Kidney epithelial cell (primary cell): Measurements from ENCODE around the gene SPRR1B. TPM values are rescaled to one million over a fixed set of nuclear protein-coding genes. Genes with fewer than 3 reads are reported as not detected.
"Not testable (repeated sequence)": the region's sequence is repeated elsewhere in the genome, so short reads cannot be mapped to it uniquely, and the experiment has no call there.

ENCODE experiments used
- DNase-seq: peaks from one replicate; pipeline ENCODE4 v3.0.0-alpha.2; 2010; ENCODE audit warnings: low read depth
- H3K27me3 ChIP-seq: 2 replicates; pipeline ENCODE4 v1.6.0; 2011; ENCODE audit warnings: low read length; ENCODE audit not compliant: control insufficient read depth, insufficient read depth
- H3K36me3 ChIP-seq: 2 replicates; pipeline ENCODE4 v1.5.1; 2011; ENCODE audit warnings: low read length; ENCODE audit not compliant: control insufficient read depth, insufficient read depth
- H3K4me3 ChIP-seq: 2 replicates; pipeline ENCODE4 v1.5.1; 2011; ENCODE audit warnings: low read depth, mild to moderate bottlenecking, control low read depth, low read length
- total RNA-seq: library from RNA; depleted of rRNA; stranded (reverse); fragments of >200 nt; gene quantifications from 2 replicates; pipeline ENCODE4 v1.2.3, GENCODE V29; 2015
- TF ChIP-seq, protein P1 (sequence below): IDR thresholded peaks from 2 replicates; pipeline ENCODE4 v1.5.1; 2011; ENCODE audit warnings: mild to moderate bottlenecking, moderate library complexity, low read length, control low read depth, inconsistent platforms; ENCODE audit not compliant: insufficient read depth, poor library complexity, severe bottlenecking

Gene SPRR1B
- total RNA-seq, 1 donor from 2014 or later = 0.63 TPM

DNA sequence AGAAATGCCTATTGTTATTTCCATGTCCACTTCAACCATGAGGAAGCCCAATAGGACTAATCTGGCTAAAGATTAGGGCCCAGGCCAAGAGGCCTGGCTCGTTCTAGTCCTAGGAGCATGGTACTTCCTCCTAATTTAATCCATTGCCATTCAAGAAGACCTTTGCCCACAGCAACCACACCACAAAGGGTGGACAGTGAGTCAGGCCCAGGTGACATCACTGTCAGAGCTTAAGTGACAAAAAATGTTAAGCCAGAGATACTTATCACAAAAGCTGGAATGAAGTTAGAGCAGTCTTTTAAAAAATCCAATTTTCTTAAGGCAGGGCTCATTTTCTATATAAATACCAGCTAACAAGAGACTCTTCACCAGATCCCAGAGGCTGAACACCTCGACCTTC lies 29.6 kb upstream of the SPRR1B start, which contains the start of gene SPRR3:
Gene SPRR3 (plus strand): TSS at position 368 of the 400 bp plus-strand sequence. CDS start 1,272 bp downstream, outside the sequence.
- no peaks in the 10 kb centered on the region for H3K27me3 ChIP-seq

DNA sequence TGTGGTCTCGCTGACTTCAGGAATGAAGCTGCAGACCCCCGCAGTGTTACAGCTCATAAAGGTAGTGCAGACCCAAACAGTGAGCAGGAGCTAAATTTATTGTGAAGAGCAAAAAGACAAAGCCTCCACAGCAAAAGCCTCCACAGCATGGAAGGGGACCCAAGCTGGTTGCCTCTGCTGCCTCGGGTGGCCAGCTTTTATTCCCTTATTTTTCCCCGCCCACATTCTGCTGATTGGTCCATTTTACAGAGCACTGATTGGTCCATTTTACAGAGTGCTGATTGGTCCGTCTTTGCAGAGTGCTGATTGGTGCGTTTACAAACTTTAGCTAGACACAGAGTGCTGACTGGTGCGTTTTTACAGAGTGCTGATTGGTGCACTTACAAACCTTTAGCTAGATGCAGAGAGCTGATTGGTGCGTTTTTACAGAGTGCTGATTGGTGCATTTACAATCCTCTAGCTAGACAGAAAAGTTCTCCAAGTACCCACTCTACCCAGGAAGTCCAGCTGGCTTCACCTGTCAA lies 19.7 kb upstream of the SPRR1B start:
- H3K36me3 ChIP-seq, DNase-seq, H3K27me3 ChIP-seq, H3K4me3 ChIP-seq: not testable (repeated sequence)

More for the DNA sequence above, 29.6 kb upstream of the SPRR1B start, which contains the start of gene SPRR3:
- TF ChIP-seq, protein P1, sequence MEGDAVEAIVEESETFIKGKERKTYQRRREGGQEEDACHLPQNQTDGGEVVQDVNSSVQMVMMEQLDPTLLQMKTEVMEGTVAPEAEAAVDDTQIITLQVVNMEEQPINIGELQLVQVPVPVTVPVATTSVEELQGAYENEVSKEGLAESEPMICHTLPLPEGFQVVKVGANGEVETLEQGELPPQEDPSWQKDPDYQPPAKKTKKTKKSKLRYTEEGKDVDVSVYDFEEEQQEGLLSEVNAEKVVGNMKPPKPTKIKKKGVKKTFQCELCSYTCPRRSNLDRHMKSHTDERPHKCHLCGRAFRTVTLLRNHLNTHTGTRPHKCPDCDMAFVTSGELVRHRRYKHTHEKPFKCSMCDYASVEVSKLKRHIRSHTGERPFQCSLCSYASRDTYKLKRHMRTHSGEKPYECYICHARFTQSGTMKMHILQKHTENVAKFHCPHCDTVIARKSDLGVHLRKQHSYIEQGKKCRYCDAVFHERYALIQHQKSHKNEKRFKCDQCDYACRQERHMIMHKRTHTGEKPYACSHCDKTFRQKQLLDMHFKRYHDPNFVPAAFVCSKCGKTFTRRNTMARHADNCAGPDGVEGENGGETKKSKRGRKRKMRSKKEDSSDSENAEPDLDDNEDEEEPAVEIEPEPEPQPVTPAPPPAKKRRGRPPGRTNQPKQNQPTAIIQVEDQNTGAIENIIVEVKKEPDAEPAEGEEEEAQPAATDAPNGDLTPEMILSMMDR = no peak
- Histone ChIP-seq H3K36me3 (no peaks in the 10 kb centered on the region), H3K4me3 (no peak within 1 kb of the TSS)
- DNase-seq = no peak

DNA sequence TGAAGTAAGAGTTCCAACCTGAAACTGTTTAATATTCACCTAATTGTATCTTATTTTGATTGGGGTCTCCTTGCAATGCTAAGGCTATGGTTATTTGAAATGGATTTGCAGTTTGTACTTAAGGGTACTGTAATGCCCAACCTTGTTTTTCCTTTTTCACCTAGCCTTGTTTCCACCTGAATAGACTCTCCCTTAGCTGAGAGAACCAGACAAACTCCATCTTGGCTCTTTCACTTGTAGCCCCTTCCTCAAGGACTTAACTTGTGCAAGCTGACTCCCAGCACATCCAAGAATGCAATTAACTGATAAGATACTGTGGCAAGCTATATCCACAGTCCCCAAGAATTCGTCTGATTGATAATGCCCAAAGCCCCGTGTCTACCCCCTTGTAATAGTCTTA lies 9.2 kb upstream of the SPRR1B start:
- not testable (repeated sequence) for H3K36me3 ChIP-seq, DNase-seq, H3K4me3 ChIP-seq, H3K27me3 ChIP-seq

DNA sequence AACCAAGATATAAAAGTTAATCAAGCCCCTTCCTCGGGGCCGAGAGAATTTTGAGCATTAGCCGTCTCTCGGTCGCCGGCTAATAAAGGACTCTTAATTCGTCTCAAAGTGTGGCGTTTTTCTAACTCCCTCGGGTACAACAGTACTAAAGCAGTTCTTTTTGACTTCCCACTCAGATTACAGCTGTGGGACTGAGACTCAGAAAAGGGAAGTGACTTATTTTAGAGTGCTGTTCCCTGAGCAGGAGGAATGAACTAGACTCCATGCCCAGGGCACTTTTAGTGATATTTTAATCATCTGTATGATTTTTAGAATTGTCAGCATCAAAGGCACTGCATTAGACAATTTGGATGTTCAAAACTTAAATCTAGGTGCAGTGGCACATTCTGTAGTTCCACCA lies 8.7 kb upstream of the SPRR1B start:
- H3K4me3 ChIP-seq, DNase-seq: not testable (repeated sequence)

DNA sequence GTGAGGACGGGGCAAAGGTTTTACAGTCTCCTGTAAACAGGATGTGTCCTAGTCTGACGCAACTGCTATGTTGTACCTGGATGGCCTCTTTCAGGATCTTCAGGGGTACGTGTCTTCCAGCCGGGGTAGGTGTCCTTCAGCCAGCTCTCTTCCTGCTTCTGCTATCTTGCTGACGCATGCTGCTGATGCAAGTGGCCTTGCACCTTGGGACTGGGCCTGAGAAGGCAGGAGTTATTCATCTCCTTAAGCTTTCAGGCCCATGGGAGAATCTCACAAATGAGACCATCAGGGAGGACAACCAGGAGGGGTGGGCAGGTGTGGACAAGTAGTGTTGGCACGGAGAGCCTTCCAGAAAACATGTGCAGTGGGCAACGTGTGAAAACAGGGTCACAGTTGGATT lies 7.9 kb upstream of the SPRR1B start:
- TF ChIP-seq, protein P1 = no peak
- H3K36me3 ChIP-seq = no peaks in the 10 kb centered on the region
- H3K27me3 ChIP-seq = no peaks in the 10 kb centered on the region
- no peak overlapping the region for H3K4me3 ChIP-seq
- no peak for DNase-seq

More for the DNA sequence above, 8.7 kb upstream of the SPRR1B start:
- H3K36me3 ChIP-seq, H3K27me3 ChIP-seq: not testable (repeated sequence)

DNA sequence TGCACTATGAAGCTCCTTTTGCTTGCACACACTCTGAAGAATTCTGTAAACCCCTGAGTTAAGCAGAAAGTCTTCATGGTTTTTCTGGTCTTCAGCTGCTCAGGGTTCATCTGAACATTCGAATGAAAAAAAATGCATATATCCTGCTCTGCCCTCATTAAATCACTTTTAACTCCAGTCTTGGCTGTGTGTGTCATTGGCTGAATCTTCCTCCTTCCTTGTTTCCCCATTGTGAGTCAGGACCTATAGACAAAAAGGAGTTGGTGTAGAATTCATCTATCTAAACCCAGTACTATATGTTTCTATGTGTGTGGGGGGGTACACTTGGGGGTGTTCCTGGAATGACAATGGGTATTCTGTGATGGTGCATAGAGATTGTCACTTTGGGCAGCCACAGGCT lies 6.6 kb upstream of the SPRR1B start:
- no peaks in the 10 kb centered on the region for H3K36me3 ChIP-seq
- DNase-seq = no peak
- no peak overlapping the region for H3K4me3 ChIP-seq
- no peaks in the 10 kb centered on the region for H3K27me3 ChIP-seq
- TF ChIP-seq, protein P1 = no peak

DNA sequence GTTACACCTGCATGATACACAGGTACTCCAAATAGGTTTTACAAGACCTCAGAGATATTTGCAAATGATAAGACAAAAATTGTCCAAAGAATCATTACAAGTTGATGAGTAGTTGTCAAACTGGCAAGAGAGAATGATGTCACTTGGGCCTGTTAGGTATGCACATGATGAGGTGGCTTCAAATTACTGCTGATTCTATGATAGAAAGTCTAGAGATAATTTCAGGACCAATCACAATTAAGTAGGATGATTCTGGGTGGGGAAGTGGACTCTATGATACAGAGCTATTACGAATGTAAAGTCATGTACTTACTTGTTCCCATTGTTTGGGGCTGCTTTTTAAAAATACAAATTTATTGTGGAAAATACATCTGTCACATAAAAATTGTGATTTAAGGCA lies 5.2 kb upstream of the SPRR1B start:
- TF ChIP-seq, protein P1 = no peak
- Histone ChIP-seq H3K36me3 (no peaks in the 10 kb centered on the region), H3K4me3 (no peak overlapping the region), H3K27me3 (no peaks in the 10 kb centered on the region)
- DNase-seq = no peak
